Activated CD8-positive, alpha-beta memory T cell treated with anti-CD3 and anti-CD28 coated beads, Interleukin-2, amount 50 U/mL, for 4 hours (primary cell): ENCODE measurements around the gene ETV6.
"Not testable (repeated sequence)": the region's sequence is repeated elsewhere in the genome, so short reads cannot be mapped to it uniquely, and the experiment has no call there.

Experiments
- DNase-seq: peaks from one replicate; pipeline ENCODE4 v3.0.0-alpha.2; 2020

ETV6 gene

GRCh38 chr12:11649413-11650285, at the start of gene ETV6:
Gene ETV6, plus strand, starts transcription at chr12:11649674. Its CDS starts 454 bp downstream, at chr12:11650128.
- DNase-seq: peak; percentile 66

GRCh38 chr12:11600199-11600598, 49.3 kb upstream of the ETV6 start:
- no peak for DNase-seq

GRCh38 chr12:11601647-11602046, 47.8 kb upstream of the ETV6 start:
- DNase-seq: no peak

GRCh38 chr12:11607313-11608081, 42.0 kb upstream of the ETV6 start:
- DNase-seq: no peak

- no peak for DNase-seq
These were observed 40.4 kb upstream of the ETV6 start for GRCh38 chr12:11609045-11609444.

- DNase-seq: no peak
These were observed 34.0 kb upstream of the ETV6 start for GRCh38 chr12:11615481-11615880.

GRCh38 chr12:11618046-11618445, 31.4 kb upstream of the ETV6 start:
- no peak for DNase-seq

GRCh38 chr12:11621797-11622423, 27.6 kb upstream of the ETV6 start:
- peak; percentile 20 for DNase-seq

- DNase-seq: no peak
These were observed 26.6 kb upstream of the ETV6 start for GRCh38 chr12:11622876-11623281.

GRCh38 chr12:11623382-11623781, 26.1 kb upstream of the ETV6 start:
- no peak for DNase-seq

GRCh38 chr12:11624116-11624515, 25.4 kb upstream of the ETV6 start:
- no peak for DNase-seq

GRCh38 chr12:11627709-11628108, 21.8 kb upstream of the ETV6 start:
- not testable (repeated sequence) for DNase-seq

- no peak for DNase-seq
These were observed 21.1 kb upstream of the ETV6 start for GRCh38 chr12:11628353-11628752.

GRCh38 chr12:11630046-11630706, 19.3 kb upstream of the ETV6 start:
- DNase-seq: no peak

GRCh38 chr12:11631288-11631687, 18.2 kb upstream of the ETV6 start:
- DNase-seq: no peak

GRCh38 chr12:11631881-11632280, 17.6 kb upstream of the ETV6 start:
- not testable (repeated sequence) for DNase-seq

GRCh38 chr12:11633968-11634367, 15.5 kb upstream of the ETV6 start:
- DNase-seq: no peak

- DNase-seq: no peak
These were observed 14.1 kb upstream of the ETV6 start for GRCh38 chr12:11635341-11635740.

- DNase-seq: no peak
These were observed 11.1 kb upstream of the ETV6 start for GRCh38 chr12:11638315-11638916.

GRCh38 chr12:11639454-11639853, 10.0 kb upstream of the ETV6 start:
- no peak for DNase-seq

GRCh38 chr12:11641522-11641921, 8.0 kb upstream of the ETV6 start:
- DNase-seq: no peak

GRCh38 chr12:11642785-11643184, 6.7 kb upstream of the ETV6 start:
- DNase-seq: no peak

- DNase-seq: no peak
These were observed 4.1 kb upstream of the ETV6 start for GRCh38 chr12:11645391-11645790.
